Measurements from ENCODE around the gene IRF2.

The IRF2 gene

DNA sequence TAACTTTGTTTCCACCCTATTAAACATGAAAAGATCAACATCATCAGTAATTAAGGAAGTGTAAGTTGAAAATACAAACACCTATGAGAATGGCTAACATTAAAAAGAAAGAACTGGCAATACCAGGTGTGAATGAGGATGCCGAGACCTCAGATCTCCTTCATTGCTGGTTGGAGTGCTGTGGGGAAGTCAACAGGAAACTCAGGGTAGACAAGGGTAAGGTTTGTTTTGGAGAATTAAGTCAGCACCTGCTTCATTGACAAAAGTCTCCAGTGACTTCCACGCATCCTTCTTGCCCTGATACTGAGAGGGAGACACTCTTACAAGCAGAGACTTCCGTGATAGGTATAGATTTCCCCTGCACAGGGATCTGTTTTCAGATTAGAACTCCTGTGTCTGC is 106.1 kb downstream of the IRF2 start:
- no peak for DNase-seq (ENCODE audit: low spot score)

DNA sequence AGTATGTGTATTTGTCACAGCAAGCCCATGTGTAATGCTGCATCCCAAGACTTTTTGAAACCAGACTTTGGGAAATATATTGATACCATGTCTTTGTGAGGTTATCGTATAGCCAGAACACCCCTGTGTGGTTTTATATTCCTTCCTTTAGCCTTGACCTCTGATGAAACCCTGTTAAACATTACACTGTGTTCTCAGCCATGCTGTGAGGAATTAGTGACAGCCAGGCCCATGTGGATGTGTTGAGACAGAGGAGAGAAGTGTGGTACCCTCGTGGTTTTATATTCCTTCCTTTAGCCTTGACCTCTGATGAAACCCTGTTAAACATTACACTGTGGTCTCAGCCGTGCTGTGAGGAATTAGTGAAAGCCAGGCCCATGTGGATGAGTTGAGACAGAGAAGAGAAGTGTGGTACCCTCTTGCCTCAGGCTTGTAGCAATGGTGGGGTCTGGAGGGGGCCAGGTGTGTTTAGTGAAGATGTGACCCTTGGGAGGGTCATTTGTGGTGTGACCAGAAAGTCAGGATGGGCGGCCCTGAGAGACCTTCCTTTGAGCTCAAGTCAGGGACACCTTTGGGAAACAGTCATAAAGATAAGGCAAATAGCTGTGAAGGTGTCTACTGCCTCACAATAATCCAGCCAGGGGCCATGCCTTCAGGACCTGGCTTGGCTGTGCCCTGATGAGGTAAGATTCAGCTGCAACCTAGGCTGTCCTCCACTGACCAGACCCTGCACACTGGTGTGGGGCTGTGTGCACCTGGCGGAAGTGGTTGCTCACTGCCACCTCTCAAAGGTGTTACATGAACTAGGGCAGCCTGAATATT is 110.0 kb downstream of the IRF2 start:
- DNase-seq (ENCODE audit: low spot score), result no peak

DNA sequence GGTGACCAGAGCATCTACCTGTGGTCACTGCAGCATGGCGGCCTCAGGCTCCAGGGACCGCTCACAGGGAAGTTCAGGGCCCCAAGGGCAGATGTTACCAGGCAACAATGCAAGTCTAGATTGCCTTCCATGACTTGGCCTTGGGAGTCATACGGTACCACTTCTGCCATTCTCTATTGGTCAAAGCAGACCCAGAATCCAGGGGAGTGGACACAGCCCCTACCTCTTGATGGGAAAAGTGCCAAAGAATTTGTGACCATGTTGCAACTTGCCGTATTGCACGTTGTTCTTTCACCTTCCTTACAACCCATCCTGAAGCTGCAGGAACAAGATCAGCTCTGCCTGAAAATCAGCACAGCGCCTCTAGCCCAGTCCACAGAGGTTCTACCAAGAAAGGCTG is 111.1 kb downstream of the IRF2 start:
- no peak for DNase-seq (ENCODE audit: low spot score)

DNA sequence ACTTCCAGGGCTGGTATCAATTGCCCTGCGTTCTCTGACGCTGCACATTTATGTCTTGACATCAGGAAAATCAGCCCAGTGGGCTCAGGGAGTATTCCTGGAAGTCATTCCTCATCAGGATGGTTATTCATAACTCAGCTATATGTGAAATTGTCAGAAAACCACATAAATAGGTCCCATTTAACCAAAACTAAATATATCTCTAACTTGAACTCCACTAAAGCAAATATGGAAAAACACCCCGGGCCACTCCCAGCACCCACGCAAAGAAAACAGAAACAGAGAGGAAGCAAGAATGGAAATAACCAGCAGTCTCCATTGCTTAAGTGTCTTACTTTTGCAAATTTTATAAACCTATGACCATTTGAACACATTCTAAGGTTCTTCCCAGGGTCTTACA is 112.0 kb downstream of the IRF2 start:
- DNase-seq (ENCODE audit: low spot score), result no peak

DNA sequence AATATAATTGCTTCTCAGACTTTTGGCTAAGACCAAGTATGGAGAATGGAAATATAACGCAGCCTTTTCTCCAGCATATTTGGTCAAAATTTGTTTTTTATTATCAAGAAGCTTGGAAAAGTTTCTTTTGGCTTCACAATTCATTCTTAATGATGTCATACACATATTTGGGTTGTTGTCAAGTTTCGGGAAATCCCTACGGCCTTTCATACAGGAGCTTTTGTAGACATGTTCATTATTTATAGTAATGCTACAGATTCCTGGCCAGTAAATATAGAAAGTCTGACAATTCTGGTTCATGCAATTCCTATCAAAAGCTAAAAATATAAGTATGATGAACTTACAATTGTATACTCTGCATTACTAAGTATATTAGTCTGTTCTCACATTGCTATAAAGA is 112.9 kb downstream of the IRF2 start:
- DNase-seq (ENCODE audit: low spot score), result no peak

DNA sequence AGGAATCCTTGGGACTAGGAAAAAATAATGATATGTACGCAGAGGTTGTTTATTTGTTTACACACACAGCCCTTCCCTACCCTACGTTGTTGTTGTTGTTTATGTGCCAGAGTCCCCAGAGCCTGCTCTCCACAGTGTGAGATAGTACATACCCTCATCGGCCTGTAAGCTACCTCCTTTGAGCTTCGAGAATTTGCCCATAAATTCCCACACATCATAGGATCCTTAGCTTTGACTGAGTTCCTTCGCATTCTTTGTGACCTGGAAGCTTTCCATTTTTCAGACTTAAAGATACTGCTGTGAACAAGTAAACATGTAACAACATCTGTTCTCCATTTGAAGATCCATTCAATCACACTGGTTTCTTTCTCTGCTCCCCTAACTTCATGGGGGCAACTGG is 114.5 kb downstream of the IRF2 start:
- no peak for DNase-seq (ENCODE audit: low spot score)

DNA sequence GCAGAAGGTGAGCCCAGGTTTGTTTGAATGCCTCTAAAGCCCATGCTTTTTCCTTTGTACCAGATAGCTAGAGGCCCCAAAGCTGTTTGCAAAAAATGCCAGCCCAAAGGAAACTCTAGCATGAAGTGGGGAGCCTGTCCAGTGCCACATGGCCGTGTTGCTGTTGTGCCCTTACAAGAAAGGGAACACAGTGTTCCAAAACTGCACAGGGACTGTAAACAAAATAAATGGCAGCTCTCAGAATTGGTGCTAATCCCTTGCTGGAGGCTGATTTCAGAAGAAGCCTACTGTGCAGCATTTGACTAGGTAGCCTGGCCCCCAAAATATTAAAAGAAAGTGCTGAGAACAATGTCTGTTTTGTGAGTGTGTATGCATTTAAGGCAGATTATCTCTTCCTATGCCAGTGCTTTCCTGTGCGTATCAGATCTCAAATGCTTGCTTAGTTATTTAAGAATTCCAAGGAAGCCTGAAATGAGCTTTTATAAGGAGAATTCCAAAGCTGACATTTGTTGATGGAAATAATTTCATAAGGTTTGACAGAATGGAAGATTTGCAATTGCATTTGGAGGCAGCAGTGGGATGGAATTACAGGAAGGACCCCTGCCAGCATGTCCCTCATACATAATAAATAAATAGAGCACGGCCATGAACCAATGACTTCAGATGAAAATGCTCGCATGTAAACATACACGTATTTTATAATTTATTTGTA is 115.7 kb downstream of the IRF2 start:
- no peak for DNase-seq (ENCODE audit: low spot score)

DNA sequence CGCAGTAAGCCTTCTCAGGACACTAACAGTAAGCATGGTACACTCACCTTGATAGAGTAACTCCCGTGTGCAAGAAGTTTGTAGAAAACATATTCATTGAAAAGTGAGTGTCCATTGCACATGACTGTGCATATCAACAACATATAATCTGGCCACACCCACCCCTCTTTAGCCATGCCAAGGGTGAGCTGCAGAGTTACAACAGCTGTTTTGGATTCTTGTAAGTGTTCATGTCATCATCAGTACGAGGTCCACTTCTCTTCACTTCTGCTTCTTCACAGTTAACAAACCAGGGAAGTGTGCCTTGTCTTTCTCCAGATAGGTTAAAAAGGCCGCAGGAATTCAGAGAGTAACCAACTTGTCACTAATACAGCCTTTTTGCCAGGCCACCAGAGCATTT is 116.6 kb downstream of the IRF2 start:
- DNase-seq (ENCODE audit: low spot score), result no peak

DNA sequence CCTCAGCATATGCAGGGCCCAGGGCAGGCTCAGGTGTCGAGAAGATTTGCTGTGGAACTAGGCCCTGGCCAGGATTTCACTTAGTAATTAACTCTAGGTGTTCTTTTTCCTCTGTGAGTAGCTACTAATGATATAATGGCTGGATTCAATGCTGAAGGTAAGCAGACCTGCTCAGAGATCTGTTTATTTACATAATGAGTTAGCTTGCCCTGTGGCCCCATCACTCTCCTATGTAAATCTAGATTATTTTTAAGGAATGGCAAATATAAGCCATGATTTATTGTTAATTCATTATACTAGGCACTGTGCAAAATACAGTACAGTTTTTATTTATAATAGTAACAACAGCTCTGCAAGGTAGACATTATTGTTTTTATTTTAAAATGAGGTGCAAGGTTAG is 117.2 kb downstream of the IRF2 start:
- no peak for DNase-seq (ENCODE audit: low spot score)

DNA sequence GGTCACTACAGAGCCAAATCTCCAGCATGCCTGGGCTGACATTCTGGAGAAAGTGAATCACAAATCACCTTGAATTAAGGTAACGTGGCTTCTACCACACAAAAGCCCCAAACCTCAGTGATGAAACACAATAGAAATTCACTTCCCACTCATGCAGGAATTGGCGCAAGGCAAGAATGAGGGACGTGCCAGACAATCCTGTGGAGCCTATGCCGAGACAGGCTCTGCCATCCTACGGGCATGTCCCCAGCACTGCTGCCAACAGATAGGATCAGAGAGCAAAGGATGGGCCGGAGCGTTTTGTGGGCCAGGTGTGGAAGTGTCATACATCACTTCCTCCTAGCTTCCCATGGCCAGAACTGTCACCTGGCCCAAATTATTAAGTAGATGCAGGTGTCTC is 118.0 kb downstream of the IRF2 start:
- no peak for DNase-seq (ENCODE audit: low spot score)

DNA sequence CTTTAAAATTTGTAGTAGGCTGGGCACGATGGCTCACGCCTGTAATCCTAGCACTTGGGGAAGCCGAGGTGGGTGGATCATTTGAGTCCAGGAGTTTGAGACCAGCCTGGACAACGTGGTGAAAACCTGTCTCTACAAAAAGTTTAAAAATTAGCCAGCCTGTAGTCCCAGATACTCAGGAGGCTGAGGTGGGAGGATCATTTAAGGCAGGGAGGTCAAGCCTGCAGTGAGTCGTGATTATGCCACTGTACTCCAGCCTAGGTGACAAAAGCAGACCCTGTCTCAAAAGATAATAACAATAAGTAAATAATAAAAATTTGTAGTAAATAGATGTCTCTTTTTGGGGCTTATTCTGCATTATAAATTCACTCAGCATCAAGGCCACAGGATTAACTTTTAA is 118.5 kb downstream of the IRF2 start:
- no peak for DNase-seq (ENCODE audit: low spot score)

DNA sequence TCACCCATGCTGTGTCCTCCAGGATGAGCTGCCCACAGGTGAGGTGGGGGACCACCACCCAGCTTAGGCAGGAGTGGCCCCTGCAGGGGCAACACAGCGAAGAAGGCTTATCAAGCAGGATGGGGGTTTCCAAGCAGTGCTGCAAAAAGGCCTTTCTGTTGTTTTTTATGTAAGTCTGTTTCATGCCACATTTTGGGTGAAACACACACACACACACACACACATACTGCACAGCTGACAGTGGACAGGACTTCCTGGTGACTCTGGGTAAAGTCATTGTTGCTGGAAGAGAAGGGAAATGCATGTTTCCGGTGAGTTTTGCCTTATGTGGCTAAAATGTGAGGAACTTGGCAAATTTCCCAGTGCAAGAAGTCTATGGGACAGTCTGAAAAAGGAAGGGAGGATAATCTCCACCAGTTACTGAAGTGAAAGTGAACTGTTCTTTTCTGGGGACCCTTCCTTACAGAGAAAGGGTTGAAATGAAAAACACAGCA is 119.2 kb downstream of the IRF2 start:
- DNase-seq (ENCODE audit: low spot score), result peak; percentile 28

DNA sequence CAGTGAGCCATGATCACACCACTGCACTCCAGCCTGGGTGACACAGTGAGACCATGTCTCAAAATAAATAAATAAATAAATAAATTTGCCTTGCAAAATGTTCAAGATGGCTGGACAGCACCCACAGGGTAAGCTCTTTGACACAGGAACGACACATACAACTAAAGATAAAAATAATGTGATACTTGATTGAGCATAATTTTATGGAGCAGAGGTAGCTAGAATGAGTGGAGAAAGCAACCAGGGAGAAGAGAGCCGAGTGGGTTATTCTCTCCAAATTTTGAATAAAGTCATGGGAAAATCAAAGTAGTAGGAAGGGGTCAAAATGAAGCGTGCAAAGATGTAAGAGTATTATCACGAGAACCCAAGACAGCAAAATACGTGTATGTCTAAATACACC is 121.5 kb downstream of the IRF2 start:
- DNase-seq (ENCODE audit: low spot score), result no peak

DNA sequence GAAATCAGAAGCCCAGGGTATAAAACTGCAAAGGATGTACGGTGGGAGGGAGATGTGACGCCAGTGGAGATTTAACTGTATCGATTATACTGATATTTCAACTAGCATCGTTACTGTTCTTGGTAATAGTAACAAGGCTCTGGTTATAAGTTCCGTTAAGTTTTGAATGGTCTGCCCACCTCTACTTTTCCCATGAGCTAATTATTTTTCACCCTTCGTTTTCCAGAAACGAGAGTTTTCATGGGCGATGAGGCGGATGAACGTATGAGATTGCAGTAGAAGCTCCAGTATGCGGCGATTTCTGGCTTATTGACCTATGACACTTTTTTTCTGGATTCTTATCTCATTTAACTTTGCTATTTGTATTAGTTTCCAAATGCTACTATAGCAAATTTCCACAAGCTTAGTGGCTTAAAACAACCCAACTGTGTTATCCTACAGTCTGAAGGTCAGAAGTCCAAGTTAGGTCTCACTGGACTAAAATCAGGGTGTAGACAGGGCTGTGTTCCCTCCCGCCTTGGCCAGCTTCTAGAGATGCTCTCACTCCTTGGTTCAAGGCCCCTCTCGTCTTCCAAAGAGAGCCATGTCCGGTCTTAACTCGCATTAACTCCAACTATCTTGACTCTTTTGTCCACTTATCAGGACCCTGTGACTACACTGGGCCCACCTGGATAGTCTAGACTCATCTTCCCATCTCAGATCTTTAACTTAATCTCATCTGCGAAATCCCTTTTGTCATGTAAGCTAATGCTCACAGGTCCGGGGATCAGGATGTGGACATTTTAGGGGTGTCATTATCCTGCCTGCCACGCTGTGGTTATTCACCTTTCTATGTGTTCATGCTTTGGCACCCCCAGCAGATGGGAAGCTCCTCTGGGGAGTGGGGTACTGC is 122.5 kb downstream of the IRF2 start:
- DNase-seq (ENCODE audit: low spot score), result no peak

DNA sequence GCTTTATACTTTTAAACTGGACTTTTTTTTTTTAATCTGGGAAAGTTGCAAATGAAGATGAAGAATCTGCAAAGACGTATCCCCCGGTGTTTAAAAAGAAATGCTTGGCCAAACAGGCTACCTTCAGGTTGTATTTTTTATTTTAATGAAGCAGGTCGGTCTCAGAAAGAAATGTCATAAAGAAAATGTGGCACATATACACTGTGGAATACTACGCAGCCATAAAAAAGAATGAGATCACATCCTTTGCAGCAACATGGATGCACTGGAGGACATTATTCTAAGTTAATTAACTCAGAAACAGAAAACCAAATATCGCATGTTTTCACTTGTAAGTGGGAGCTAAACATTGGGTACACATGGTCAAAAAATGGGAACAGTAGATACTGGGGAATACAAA is 123.4 kb downstream of the IRF2 start:
- DNase-seq (ENCODE audit: low spot score), result no peak

DNA sequence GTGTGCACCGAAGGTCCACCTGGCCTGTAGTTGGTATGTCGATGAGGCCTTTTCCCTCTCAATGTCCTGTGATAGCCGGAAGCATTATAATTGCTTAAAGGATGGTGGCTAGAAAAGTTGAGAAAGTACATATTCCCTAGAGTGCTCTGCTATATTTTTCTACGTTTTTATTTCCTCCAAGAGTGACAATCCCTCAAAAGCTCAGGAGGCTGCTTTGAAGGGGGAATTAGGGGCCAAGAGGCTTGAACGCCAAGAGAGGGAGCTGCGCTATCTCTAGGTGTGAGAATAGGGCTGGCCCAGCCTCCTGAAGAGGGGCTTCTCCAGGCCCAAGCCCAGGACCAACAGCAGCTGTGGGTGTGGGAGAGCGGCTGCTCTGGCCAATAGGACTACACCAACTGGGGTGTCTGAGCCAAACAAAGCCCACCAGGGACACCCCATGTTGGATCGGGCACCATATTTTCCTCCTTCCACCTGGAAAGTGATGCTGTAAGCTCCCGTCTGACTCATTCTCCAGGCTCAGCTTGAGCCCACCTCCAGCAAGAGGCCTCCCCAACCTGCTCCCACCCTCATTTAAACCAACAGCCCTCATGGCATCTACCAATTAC is 124.0 kb downstream of the IRF2 start:
- no peak for DNase-seq (ENCODE audit: low spot score)

DNA sequence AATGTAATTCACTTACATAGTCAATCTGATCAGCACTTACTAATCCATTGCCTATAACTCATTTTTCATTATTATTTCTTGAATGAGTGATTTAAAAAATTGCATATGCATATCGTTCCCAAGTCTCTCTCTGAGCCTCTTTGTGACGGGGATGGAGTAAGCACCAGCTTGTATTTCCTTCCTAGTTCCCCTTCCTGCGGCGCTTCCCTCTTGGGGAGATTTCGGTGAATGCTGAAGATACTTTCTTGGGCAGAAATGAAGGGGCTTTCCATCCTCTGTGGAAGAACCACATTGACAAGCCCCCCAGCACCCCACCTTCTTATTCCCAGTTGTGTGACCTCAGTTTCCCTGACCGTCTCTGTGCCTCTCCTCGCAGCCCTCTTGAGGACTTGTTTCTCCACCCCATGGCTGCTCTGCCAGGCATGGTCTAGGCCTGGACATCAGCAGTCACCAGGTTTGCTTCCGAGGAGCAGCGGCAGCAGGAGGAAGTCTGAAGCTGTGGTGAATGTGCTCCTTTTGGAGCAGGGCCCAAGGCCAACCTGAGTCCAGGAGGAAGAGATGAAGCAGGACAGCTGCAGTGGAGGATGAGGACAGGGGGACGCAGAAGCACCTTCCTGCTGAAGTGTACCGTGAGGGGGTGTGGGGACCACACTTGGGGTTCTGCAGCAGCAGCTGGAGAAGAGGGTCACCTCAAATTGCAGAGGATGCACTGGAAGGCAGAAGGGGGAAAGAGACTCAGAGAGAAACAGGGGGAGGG is 124.9 kb downstream of the IRF2 start:
- no peak for DNase-seq (ENCODE audit: low spot score)

DNA sequence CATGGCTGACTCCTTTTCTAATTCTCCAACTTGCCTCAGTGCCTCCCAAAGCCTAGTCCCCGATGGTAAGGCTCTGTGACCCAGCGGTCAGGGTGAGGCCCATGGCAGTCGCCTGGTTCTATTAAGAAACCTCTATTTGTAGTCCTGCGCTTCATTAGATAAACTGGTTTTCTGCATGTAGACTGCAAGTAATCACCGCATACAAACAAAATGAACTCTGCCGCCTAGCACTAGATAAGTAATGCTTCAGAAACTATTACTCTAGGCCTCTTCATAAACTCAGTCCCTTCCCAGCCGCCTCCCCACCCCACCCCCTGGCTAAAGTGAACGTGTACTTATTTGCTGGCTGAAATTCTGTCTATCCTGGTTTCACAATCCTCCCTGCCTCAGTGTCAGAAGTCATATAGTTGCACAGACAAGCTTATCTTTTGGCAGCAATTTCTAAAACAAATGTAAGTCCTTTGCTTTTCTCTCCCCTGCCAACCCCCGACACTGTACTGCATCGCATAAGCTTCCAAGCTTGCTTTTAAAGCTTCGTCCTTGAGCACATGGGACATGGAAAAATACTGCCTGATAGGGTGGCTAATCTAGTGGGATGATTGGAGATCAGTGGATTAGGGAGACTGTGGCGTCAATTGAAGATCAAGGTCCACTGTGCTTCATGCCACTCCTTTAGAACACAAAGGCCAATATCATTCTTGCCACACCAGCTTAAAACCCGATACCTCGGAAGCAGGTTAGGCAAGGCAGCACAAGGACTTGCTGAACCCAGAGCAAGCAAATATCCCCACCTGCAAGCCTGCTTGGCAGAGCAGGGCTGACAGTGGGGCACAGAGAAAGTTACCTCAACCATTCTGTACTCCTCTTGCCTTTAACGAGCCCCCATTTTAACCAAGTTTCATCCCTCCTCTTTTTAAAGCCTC is 125.8 kb downstream of the IRF2 start:
- no peak for DNase-seq (ENCODE audit: low spot score)

DNA sequence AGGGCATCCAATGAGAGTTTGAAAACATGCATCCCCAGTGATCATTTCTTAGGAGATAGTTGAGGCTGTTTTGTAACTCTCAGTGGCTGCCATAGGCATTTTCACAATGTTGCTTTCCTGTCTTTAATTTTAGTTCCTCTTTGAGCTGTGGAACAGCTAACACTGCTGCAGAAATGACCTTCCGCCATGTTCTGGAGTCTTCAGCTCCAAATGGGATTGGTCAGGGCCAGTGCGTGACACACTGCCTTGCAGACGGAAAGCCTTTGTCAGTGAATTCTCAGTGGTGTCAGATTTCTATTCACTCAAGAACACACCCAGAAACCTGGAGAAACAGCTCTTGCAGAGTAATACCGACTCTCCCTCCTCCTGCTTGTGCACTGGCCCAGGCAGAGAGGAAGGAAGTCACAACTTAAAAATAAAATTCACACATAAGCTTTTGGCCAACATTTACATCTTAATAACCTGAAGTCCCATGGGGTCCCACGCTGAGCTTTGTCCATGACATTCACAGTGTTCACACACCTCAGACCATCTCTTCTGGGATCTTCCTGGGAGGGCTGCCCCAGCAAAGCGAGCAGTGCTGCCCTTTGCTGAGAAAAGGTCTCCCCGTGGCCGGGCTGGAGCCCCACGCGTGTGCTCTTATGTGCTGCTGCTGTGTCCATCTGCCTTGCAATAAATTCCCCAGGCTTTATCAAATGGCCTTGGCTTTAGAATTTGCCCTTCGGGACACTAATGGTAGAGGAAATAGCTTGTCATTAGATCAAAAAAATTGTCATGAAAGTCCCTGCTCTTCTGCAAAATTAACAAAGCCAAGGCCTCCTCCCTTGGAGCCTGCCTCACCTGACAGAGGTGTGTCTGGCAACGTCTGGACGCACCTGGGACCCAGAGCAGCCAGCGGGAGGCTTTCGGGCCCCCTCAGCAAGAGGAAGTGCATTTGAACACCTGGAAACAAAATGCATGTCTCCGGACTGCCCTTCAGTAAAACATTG is 126.8 kb downstream of the IRF2 start:
- DNase-seq (ENCODE audit: low spot score), result no peak

Measured in CD4-positive, alpha-beta T cell treated with Interleukin-6 at 100 ng/mL for 8 hours (primary cell).